Peyer's patch (tissue), 4 donors: ENCODE measurements around the gene SCGB1A1.

Source experiments
- POLR2A ChIP-seq, 2 donors: fragments of 450-650 bp; IDR thresholded peaks; one replicate each; pipeline ENCODE4 v1.5.1; 2017; ENCODE audit warnings: antibody characterized with exemption in 2 of 2, mild to moderate bottlenecking in 2 of 2, moderate library complexity in 2 of 2
- TF ChIP-seq, protein P1 (sequence below), 6 experiments: fragments of 450-650 bp in 4 of 6; fragments of 200-600 bp in 2 of 6; sonication (generic) in 1 of 6; IDR thresholded peaks; one replicate each; pipeline ENCODE4 v1.5.1; 2017 to 2019; ENCODE audit warnings: antibody characterized with exemption in 6 of 6, mild to moderate bottlenecking in 3 of 6, moderate library complexity in 1 of 6

DNA sequence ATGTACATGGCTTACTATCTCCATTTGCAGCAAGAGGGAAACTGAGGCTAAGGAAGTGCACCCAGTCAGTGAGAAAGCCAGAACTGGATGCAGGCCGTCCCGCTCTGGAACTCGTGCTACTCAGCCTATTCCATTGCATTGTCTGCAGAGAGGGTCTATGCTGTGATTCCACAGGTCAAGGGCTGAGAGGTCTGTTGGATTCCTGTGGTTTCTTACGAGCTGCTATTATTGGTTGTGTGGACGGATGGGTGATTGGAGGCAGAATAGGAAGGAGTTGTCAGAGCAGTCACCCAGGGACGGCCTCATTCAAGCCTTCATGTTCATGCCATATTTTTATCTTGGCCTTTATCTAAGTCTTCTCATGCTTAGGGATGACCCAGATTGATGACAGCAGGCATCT is 33.4 kb downstream of the SCGB1A1 start:
- TF ChIP-seq, protein P1, sequence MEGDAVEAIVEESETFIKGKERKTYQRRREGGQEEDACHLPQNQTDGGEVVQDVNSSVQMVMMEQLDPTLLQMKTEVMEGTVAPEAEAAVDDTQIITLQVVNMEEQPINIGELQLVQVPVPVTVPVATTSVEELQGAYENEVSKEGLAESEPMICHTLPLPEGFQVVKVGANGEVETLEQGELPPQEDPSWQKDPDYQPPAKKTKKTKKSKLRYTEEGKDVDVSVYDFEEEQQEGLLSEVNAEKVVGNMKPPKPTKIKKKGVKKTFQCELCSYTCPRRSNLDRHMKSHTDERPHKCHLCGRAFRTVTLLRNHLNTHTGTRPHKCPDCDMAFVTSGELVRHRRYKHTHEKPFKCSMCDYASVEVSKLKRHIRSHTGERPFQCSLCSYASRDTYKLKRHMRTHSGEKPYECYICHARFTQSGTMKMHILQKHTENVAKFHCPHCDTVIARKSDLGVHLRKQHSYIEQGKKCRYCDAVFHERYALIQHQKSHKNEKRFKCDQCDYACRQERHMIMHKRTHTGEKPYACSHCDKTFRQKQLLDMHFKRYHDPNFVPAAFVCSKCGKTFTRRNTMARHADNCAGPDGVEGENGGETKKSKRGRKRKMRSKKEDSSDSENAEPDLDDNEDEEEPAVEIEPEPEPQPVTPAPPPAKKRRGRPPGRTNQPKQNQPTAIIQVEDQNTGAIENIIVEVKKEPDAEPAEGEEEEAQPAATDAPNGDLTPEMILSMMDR (IDR thresholded peaks at IDR 0.05) = no peak
- TF ChIP-seq POLR2A (IDR thresholded peaks at IDR 0.05) = no peak
